Body of pancreas (tissue), 4 donors: ENCODE measurements around the gene SELENOW. TPM values are rescaled to one million over a fixed set of nuclear protein-coding genes. Genes with fewer than 3 reads are reported as not detected.
"Not testable (repeated sequence)": the region's sequence is repeated elsewhere in the genome, so short reads cannot be mapped to it uniquely, and the experiment has no call there.

Experiments used
- ATAC-seq: fragments of 150-250 bp; one replicate; pipeline ENCODE4 v1.9.1; 2016
- DNase-seq, 4 donors: peaks; one replicate each; pipeline ENCODE4 v3.0.0-alpha.2; 2019
- H3K27ac ChIP-seq, 4 donors: fragments of 200-600 bp; sonication (generic); 1 replicate in 3 of 4; 2 replicates in 1 of 4; pipeline versions ENCODE4 v1.5.1 to v1.6.1; 2016 to 2019; ENCODE audit warnings: mild to moderate bottlenecking in 1 of 4, mixed read lengths in 1 of 4, moderate library complexity in 1 of 4
- H3K27me3 ChIP-seq, 2 donors: fragments of 200-600 bp; sonication (generic); one replicate each; pipeline ENCODE4 v1.6.0; 2016; ENCODE audit warnings: mild to moderate bottlenecking in 1 of 2
- H3K36me3 ChIP-seq, 2 donors: fragments of 200-600 bp; sonication (generic); replicated peaks in 1 of 2; 2 replicates each; pipeline ENCODE4 v1.5.1; 2016; ENCODE audit warnings: low read depth in 2 of 2; ENCODE audit not compliant: insufficient read depth in 1 of 2
- H3K4me1 ChIP-seq: fragments of 200-600 bp; sonication (generic); one replicate; pipeline ENCODE4 v1.6.0; 2016
- H3K4me3 ChIP-seq, 2 donors: fragments of 200-600 bp; sonication (generic); 1 replicate in 1 of 2; 2 replicates in 1 of 2; pipeline ENCODE4 v1.5.1; 2016 to 2019
- H3K9me3 ChIP-seq, 3 donors: fragments of 200-600 bp; sonication (generic); 1 replicate in 2 of 3; 2 replicates in 1 of 3; pipeline ENCODE4 v1.5.1; 2016
- POLR2A ChIP-seq, 3 donors: fragments of 450-650 bp; IDR thresholded peaks; one replicate each; pipeline ENCODE4 v1.6.1; 2016; ENCODE audit warnings: antibody characterized with exemption in 3 of 3, mild to moderate bottlenecking in 2 of 3
- WGBS, 2 donors: methylation state at CpG; one replicate each; pipeline ENCODE4 v1.1.5; 2017; 5-methylcytosine and 5-hydroxymethylcytosine counted together
- intact Hi-C: fragments of 100-400 bp; cut with DNase I; formaldehyde crosslinking; loops from one replicate; pipeline ENCODE4 v1.15.1; 2023
- total RNA-seq, 2 donors: library from RNA; depleted of rRNA; stranded (reverse); fragments of >200 nt; gene quantifications; one replicate each; pipeline ENCODE4 v1.1.0, GENCODE V29; 2016
- TF ChIP-seq, protein P1 (sequence below), 7 experiments: fragments of 450-650 bp in 4 of 7; fragments of 200-600 bp in 3 of 7; sonication (generic) in 3 of 7; IDR thresholded peaks; one replicate each; pipeline ENCODE4 v1.5.1; 2016 to 2019; ENCODE audit warnings: antibody characterized with exemption in 7 of 7

The SELENOW gene
- total RNA-seq, 2 donors from 2014 or later = 189 to 296 TPM

DNA sequence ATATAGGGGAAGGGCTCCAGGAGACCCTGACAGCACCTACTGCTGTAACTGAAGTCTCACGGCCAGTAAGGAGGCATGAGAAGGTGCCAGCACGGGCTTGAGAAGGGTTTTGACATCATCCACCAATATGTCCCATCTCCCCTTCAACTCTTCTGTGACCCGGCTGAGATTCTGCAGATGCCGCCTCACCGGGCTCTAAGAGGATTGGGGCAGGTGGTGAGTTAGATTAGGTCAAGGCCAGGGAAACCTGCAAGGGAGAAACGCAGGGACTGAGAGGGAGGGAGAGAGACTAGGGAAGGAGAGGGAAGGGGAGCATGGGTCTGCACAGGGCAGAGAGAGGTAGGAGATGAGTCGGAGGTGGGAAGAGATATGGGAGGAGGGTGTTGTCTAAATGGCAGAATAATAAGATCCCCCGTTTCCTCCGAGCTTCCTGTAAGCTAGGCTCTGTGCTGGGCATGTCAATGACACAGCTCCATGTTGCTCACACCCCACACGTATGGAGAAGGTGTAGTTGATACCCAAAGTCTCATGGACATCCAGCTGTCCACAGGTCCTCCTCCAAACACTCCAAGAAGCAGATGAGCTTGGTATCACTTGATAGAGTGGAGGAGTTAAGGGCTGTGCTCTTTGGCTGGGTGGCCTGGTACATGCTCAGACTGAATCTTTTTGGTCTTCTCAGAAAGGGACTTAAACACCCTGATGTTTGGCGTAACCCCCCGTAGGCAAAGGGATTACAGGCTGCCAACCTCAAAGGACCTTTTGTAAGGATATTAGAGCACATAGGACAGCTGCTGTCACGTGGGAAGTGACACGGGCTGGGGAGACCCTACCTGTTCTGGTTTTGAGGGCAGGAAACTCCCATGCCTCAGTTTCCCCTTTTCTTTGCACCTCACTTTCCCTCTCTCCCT is 19.7 kb downstream of the SELENOW start:
- no peaks in the 10 kb centered on the region for H3K9me3 ChIP-seq
- H3K4me3 ChIP-seq = no peak overlapping the region
- ATAC-seq (no peak), DNase-seq (no peak)
- H3K27ac ChIP-seq = no peak overlapping the region
- no peaks in the 10 kb centered on the region for H3K4me1 ChIP-seq
- intact Hi-C loops = no loop called here
- WGBS, 2 donors = 32 to 41% methylated on average over 13 to 14 of the region's 14 CpGs
- no peak for TF ChIP-seq POLR2A (IDR thresholded peaks at IDR 0.05)
- TF ChIP-seq, protein P1, sequence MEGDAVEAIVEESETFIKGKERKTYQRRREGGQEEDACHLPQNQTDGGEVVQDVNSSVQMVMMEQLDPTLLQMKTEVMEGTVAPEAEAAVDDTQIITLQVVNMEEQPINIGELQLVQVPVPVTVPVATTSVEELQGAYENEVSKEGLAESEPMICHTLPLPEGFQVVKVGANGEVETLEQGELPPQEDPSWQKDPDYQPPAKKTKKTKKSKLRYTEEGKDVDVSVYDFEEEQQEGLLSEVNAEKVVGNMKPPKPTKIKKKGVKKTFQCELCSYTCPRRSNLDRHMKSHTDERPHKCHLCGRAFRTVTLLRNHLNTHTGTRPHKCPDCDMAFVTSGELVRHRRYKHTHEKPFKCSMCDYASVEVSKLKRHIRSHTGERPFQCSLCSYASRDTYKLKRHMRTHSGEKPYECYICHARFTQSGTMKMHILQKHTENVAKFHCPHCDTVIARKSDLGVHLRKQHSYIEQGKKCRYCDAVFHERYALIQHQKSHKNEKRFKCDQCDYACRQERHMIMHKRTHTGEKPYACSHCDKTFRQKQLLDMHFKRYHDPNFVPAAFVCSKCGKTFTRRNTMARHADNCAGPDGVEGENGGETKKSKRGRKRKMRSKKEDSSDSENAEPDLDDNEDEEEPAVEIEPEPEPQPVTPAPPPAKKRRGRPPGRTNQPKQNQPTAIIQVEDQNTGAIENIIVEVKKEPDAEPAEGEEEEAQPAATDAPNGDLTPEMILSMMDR (IDR thresholded peaks at IDR 0.05) = no peak
- H3K36me3 ChIP-seq = no peaks in the 10 kb centered on the region
- H3K27me3 ChIP-seq = no peaks in the 10 kb centered on the region

DNA sequence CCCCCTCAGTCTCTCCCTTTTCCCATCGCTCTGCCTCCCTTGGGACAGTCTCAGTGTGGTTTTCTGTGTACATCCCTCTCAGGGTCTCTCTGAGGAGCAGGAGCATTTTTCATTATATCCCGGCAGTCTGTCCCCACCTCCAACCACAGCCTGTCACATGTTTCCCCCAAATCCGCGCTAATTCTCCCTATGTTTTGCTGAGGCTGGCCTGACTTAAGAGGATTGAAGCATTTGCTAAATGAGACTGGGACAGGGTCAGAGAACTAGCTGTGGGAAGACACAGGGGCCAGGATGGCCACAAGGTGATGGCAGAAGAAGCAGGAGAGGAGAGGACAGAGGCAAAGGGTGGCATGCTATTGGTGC is 20.4 kb downstream of the SELENOW start:
- TF ChIP-seq POLR2A (IDR thresholded peaks at IDR 0.05) = no peak
- TF ChIP-seq, protein P1 (IDR thresholded peaks at IDR 0.05) = no peak
- no peaks in the 10 kb centered on the region for H3K4me1 ChIP-seq
- no peak for ATAC-seq
- H3K36me3 ChIP-seq = no peaks in the 10 kb centered on the region
- intact Hi-C loops = no loop called here
- no peaks in the 10 kb centered on the region for H3K27me3 ChIP-seq
- H3K27ac ChIP-seq = no peak overlapping the region
- no peak overlapping the region for H3K4me3 ChIP-seq
- no peak for DNase-seq
- 44 to 81% methylated on average over 4 of the region's 4 CpGs for WGBS, 2 donors
- H3K9me3 ChIP-seq = no peaks in the 10 kb centered on the region

DNA sequence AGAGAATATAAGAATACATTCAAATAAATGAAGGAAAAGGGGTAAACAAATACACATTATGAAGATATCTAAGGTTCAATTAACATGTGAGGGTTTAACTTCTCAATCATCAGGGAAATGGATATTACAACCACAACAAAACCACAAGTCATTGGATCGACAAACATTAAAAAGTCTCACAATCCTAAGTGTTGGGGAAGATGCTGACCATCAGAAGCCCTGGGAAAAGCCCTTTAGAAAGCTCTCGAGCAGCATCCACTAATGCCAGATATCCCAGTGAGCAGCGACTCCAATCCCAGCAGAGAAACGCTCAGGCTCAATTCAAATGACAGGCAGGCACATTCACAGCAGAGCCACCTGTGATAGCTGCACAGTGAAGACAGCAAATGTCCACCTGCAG is 22.8 kb downstream of the SELENOW start:
- DNase-seq (no peak), ATAC-seq (no peak)
- Histone ChIP-seq H3K36me3 (no peaks in the 10 kb centered on the region), H3K27me3 (no peaks in the 10 kb centered on the region), H3K4me3 (no peak overlapping the region), H3K4me1 (no peaks in the 10 kb centered on the region), H3K27ac (no peak overlapping the region), H3K9me3 (no peaks in the 10 kb centered on the region)
- 70 to 87% methylated on average over 2 to 4 of the region's 4 CpGs for WGBS, 2 donors
- TF ChIP-seq, protein P1 (IDR thresholded peaks at IDR 0.05) = no peak
- no peak for TF ChIP-seq POLR2A (IDR thresholded peaks at IDR 0.05)
- intact Hi-C loops = no loop called here

DNA sequence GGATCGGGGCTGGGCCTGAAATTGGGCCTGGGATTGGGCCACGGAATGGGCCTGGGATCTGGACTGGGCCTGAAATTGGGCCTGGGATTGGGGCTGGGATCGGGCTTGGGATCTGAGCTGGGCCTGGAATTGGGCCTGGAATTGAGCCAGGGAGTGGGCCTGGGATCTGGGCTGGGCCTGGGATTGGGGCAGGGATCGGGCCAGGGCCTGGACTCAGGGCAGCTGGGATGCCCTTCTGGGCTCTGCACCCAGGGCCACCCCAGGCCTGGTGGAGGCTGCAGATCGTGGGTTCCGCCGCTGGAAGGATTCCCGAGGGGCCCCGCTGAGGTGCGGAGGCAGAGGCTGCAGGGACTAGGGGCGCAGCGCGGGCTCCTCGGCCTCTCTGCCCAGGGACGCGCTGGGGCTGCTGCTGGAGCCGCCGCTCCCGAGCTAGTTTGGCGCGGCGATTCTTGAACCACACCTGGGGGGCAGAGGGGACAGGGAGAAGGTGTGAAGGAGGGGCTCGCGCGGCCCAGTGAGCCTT is 24.1 kb downstream of the SELENOW start:
- intact Hi-C loops = no loop called here
- no peak for DNase-seq

DNA sequence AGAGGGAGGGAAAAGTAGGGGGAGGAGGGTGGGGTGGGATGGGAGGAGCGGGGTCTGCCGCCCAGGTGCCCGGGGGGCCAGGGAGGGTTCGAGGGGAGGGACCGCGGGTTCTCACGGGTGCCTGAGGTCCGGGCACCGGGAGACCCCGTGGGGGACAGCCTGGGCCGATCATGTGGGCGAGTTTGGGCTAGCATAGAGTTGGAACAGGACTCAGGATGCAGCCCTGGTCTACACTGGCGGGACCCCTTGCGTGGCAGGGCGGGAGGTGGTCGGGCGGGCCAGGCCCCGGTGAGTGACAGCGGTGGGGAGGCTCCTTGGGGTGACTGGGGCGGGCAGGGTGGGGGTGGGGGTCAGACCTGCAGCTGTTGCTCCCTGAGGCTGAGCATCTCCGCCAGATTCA is 24.6 kb downstream of the SELENOW start:
- 60 to 76% methylated on average over 5 to 12 of the region's 21 CpGs for WGBS, 2 donors
- H3K4me3 ChIP-seq, H3K27me3 ChIP-seq, H3K9me3 ChIP-seq, intact Hi-C loops, H3K36me3 ChIP-seq, DNase-seq, H3K27ac ChIP-seq, H3K4me1 ChIP-seq, ATAC-seq: not testable (repeated sequence)

More for the DNA sequence above, 24.1 kb downstream of the SELENOW start:
- WGBS, 2 donors = 86 to 91% methylated on average over 4 to 24 of the region's 25 CpGs
- no peaks in the 10 kb centered on the region for H3K4me1 ChIP-seq
- H3K4me3 ChIP-seq = no peak overlapping the region
- H3K27ac ChIP-seq = no peak overlapping the region
- no peaks in the 10 kb centered on the region for H3K27me3 ChIP-seq
- no peaks in the 10 kb centered on the region for H3K36me3 ChIP-seq
- TF ChIP-seq, protein P1 (IDR thresholded peaks at IDR 0.05) = no peak
- TF ChIP-seq POLR2A (IDR thresholded peaks at IDR 0.05) = no peak
- no peak for ATAC-seq
- H3K9me3 ChIP-seq = no peaks in the 10 kb centered on the region

DNA sequence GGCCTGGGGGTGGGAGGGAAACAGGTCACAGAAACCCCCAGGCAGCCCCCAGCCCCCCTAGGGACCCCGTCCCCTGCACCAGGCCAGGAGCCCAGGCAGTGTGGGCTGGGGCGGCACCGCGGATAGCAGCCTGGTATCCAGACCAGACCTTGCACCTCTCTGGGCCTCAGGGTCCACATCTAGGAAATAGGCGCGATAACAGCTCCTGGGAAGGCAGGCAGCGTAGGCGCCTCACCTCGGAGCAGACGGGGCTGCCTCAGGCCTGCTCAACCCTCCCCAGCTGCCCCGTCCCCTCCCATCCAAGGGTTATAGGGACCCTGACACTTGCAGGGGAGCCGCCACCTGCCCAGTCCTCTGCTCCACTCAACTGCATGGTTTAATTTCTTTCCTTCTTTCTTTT is 25.2 kb downstream of the SELENOW start:
- intact Hi-C loops, H3K4me1 ChIP-seq, H3K9me3 ChIP-seq, H3K27me3 ChIP-seq, ATAC-seq, H3K27ac ChIP-seq, H3K36me3 ChIP-seq, H3K4me3 ChIP-seq, DNase-seq: not testable (repeated sequence)
- WGBS, 2 donors = no CpG with 5 or more reads among the region's 12 CpGs

DNA sequence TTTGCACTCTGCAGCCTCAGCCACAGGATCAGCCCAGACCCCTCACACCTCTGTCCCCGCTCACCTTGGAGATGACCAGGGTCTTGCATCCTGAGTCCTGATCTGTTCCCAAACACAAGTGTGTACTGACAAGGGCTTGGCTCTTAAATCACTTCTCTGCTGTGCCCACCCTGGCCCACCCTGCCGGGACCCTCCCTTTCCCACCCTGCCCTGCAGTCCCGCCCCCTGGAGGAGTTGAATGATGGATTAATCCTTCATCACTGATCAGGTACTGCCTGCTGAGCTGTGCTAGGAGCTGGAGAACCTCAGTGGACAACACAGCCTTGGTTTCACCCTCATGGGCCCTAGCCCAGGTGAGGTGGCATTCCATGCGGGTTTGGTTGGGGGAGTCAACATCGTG is 25.9 kb downstream of the SELENOW start, which contains the start of gene TPRX1:
Gene TPRX1 (minus strand): TSS at position 101 of the 400 bp plus-strand sequence. CDS start 12 bp downstream, at position 89.
- ATAC-seq, H3K36me3 ChIP-seq, H3K27ac ChIP-seq, H3K4me3 ChIP-seq, H3K27me3 ChIP-seq, H3K9me3 ChIP-seq, DNase-seq, H3K4me1 ChIP-seq, intact Hi-C loops: not testable (repeated sequence)
- WGBS, 2 donors = 76% methylated on average over 5 of the region's 5 CpGs; no CpG with 5 or more reads in 1 of the 2 donors
